ENCODE measurements around the gene NOPCHAP1. TPM values are rescaled to one million over a fixed set of nuclear protein-coding genes. Genes with fewer than 3 reads are reported as not detected.

The NOPCHAP1 gene
- total and polyA plus RNA-seq, 2 of the 8 experiments (the other 6 are each of a cell fraction or from before 2014, with no cell fraction given), result 14.9 to 39.5 TPM

GRCh38 chr12:104997541-104997940, 11.4 kb downstream of the NOPCHAP1 start:
- Histone ChIP-seq H3K4me1 (replicated peaks in 1 of 4; ENCODE audit: control insufficient read depth in 3 of 4, insufficient read depth in 4 of 4, low read length in 3 of 4) (no peaks in the 10 kb centered on the region), H2BK20ac (ENCODE audit: low read length) (no peak overlapping the region), H4K20me1 (replicated peaks in 1 of 2; ENCODE audit: control insufficient read depth in 1 of 2, insufficient read depth in 2 of 2, low read length in 2 of 2) (peaks cover 0 to 9% of the 10 kb centered on the region in 2 experiments), H3K79me1 (ENCODE audit: low read depth, low read length) (0 out of 2 replicates have a peak, but pooled peaks cover 3% of the 10 kb centered on the region), H3K18ac (ENCODE audit: extremely low read depth, low read length) (no peak overlapping the region), H2BK120ac (replicated peaks; ENCODE audit: low read depth, low read length) (no peak overlapping the region), H3K23ac (ENCODE audit: insufficient read length) (no peak overlapping the region), H2BK12ac (ENCODE audit: low read depth, low read length) (no peak overlapping the region), H4K8ac (ENCODE audit: extremely low read depth, insufficient read depth, low read length) (no peak overlapping the region), H3K9ac (replicated peaks in 1 of 4; ENCODE audit: extremely low read depth in 1 of 4, low read depth in 3 of 4, low read length in 3 of 4) (no peak overlapping the region), H3K36me3 (ENCODE audit: control insufficient read depth in 2 of 4, insufficient read depth in 4 of 4, low read length in 3 of 4) (peaks cover 15 to 75% (median 46%) of the 10 kb centered on the region in 4 experiments), H2AFZ (ENCODE audit: low read length) (no peak overlapping the region), H3K9me3 (ENCODE audit: insufficient read depth in 2 of 2, low read depth in 1 of 2, low read length in 1 of 2) (no peaks in the 10 kb centered on the region), H2BK5ac (ENCODE audit: low read depth, low read length) (no peak overlapping the region), H3K4ac (replicated peaks; ENCODE audit: insufficient read length, low read depth, low read length) (no peak overlapping the region), H3K14ac (ENCODE audit: insufficient read length) (no peak overlapping the region), H2BK15ac (ENCODE audit: low read length) (no peak overlapping the region), H3K27ac (ENCODE audit: low read depth, low read length) (no peak overlapping the region), H3K27me3 (replicated peaks in 1 of 4; ENCODE audit: control insufficient read depth in 3 of 4, extremely low read depth in 1 of 4, insufficient read depth in 3 of 4, low read length in 3 of 4) (no peaks in the 10 kb centered on the region), H3K4me3 (ENCODE audit: extremely low read depth in 1 of 4, insufficient read depth in 2 of 4, low read depth in 3 of 4, low read length in 4 of 4) (no peak overlapping the region), H3K4me2 (ENCODE audit: insufficient read depth in 1 of 2, low read depth in 2 of 2, low read length in 2 of 2) (no peak overlapping the region), H3K56ac (replicated peaks; ENCODE audit: insufficient read length, low read depth, low read length) (no peak overlapping the region), H4K5ac (ENCODE audit: insufficient read length, low read depth, low read length) (no peak overlapping the region), H3K79me2 (ENCODE audit: control insufficient read depth in 1 of 2, insufficient read depth in 2 of 2, low read length in 2 of 2) (no peaks in the 10 kb centered on the region), H2AK5ac (ENCODE audit: low read depth, low read length) (no peak overlapping the region), H3K23me2 (ENCODE audit: low read depth, low read length) (no peaks in the 10 kb centered on the region), H4K91ac (replicated peaks; ENCODE audit: insufficient read length, low read length) (no peak overlapping the region)
- FAIRE-seq (no peak), DNase-seq (ENCODE audit: low read depth in 1 of 2, low spot score in 2 of 2) (no peak)
- ChIA-PET POLR2A (ENCODE audit: partially characterized antibody) (no interaction called here), CTCF (ENCODE audit: partially characterized antibody) (no interaction called here)
- WGBS, 2 experiments (ENCODE audit: extremely low coverage in 1 of 2, insufficient coverage in 1 of 2, insufficient read length in 1 of 2, insufficient replicate concordance in 2 of 2, low coverage in 1 of 2, low lambda C conversion rate in 2 of 2, missing lambda C conversion rate in 1 of 2), result 87% methylated on average over 3 of the region's 3 CpGs; no CpG with 5 or more reads in 1 of the 2 experiments
- no peak for TF ChIP-seq USF2 (IDR thresholded peaks at IDR 0.05; ENCODE audit: low read length)
- TF ChIP-seq CHD1 (IDR thresholded peaks at IDR 0.05; ENCODE audit: low read depth, low read length), result no peak
- no peak for TF ChIP-seq SIX5 (IDR thresholded peaks at IDR 0.05; ENCODE audit: low read depth, low read length)
- no peak for TF ChIP-seq SP4 (IDR thresholded peaks at IDR 0.05; ENCODE audit: low read length)
- TF ChIP-seq GTF2F1 (IDR thresholded peaks at IDR 0.05; ENCODE audit: borderline replicate concordance, low read depth, low read length), result no peak
- no peak for TF ChIP-seq PHF8 (conservative IDR thresholded peaks at IDR 0.05; ENCODE audit: low read depth, low read length)
- no peak for TF ChIP-seq FOSL1 (IDR thresholded peaks at IDR 0.05; ENCODE audit: insufficient read depth, low read depth, low read length)
- TF ChIP-seq RXRA (IDR thresholded peaks at IDR 0.05; ENCODE audit: insufficient read depth, low read depth, low read length), result no peak
- TF ChIP-seq POLR2AphosphoS5 (IDR thresholded peaks at IDR 0.05; ENCODE audit: low read depth, low read length), result no peak
- TF ChIP-seq GABPA (IDR thresholded peaks at IDR 0.05; ENCODE audit: borderline replicate concordance, insufficient read depth, low read length), result no peak
- no peak for TF ChIP-seq EGR1 (IDR thresholded peaks at IDR 0.05; ENCODE audit: borderline replicate concordance, low read depth, low read length)
- TF ChIP-seq NANOG (IDR thresholded peaks at IDR 0.05; ENCODE audit: insufficient read depth, low read depth, low read length, poor library complexity, severe bottlenecking), result no peak
- TF ChIP-seq TBP (IDR thresholded peaks at IDR 0.05; ENCODE audit: low read depth, low read length), result no peak
- TF ChIP-seq ATF3 (IDR thresholded peaks at IDR 0.05; ENCODE audit: insufficient read depth, low read depth, low read length), result no peak
